Activated naive CD8-positive, alpha-beta T cell treated with anti-CD3 and anti-CD28 coated beads, Interleukin-2, amount 50 U/mL, for 24 hours (primary cell): Measurements from ENCODE around the gene HAND2.

Experiments used
- ATAC-seq: fragments of 150-1000 bp; cut with Tn5 transposase; one replicate; pipeline ENCODE4 v1.10.0; 2021
- DNase-seq: peaks from one replicate; pipeline ENCODE4 v3.0.0; 2021
- H3K27ac Mint-ChIP-seq: one replicate; pipeline ENCODE4 v1.8.0; 2021; ENCODE audit warnings: mild to moderate bottlenecking, mixed read lengths
- H3K27me3 Mint-ChIP-seq: one replicate; pipeline ENCODE4 v1.8.0; 2021; ENCODE audit warnings: mixed read lengths
- H3K36me3 Mint-ChIP-seq: one replicate; pipeline ENCODE4 v1.8.0; 2021; ENCODE audit warnings: low read depth, mixed read lengths
- H3K4me1 Mint-ChIP-seq: one replicate; pipeline ENCODE4 v1.8.0; 2021; ENCODE audit warnings: mixed read lengths
- H3K4me3 Mint-ChIP-seq: one replicate; pipeline ENCODE4 v1.8.0; 2021; ENCODE audit warnings: mild to moderate bottlenecking, moderate library complexity, mixed read lengths
- H3K9me3 Mint-ChIP-seq: one replicate; pipeline ENCODE4 v1.8.0; 2021; ENCODE audit warnings: mixed read lengths

HAND2 gene

GRCh38 chr4:173529477-173530325, at the start of gene HAND2:
TSS of gene HAND2 (minus strand) at chr4:173530229. CDS start at chr4:173529289, 940 bp downstream.
- H3K9me3 Mint-ChIP-seq = peaks cover 5% of the 10 kb centered on the region
- peaks cover 13% of the 10 kb centered on the region for H3K36me3 Mint-ChIP-seq
- ATAC-seq (no peak), DNase-seq (no peak)
- no peak within 1 kb of the TSS for H3K27ac Mint-ChIP-seq
- peaks cover 87% of the 10 kb centered on the region for H3K27me3 Mint-ChIP-seq
- peaks cover 22% of the 10 kb centered on the region for H3K4me1 Mint-ChIP-seq
- H3K4me3 Mint-ChIP-seq = peak within 1 kb of the TSS; percentile 65

- Mint-ChIP-seq H3K27ac (no peak overlapping the region), H3K36me3 (no peaks in the 10 kb centered on the region), H3K4me3 (no peak overlapping the region), H3K4me1 (no peaks in the 10 kb centered on the region), H3K27me3 (peaks cover 12% of the 10 kb centered on the region), H3K9me3 (no peaks in the 10 kb centered on the region)
- DNase-seq = no peak
- no peak for ATAC-seq
These were observed 48.9 kb upstream of the HAND2 start for GRCh38 chr4:173578956-173579355.

GRCh38 chr4:173577963-173578362, 47.9 kb upstream of the HAND2 start:
- Mint-ChIP-seq H3K4me3 (no peak overlapping the region), H3K9me3 (no peaks in the 10 kb centered on the region), H3K27me3 (peaks cover 15% of the 10 kb centered on the region), H3K27ac (no peak overlapping the region), H3K36me3 (no peaks in the 10 kb centered on the region), H3K4me1 (no peaks in the 10 kb centered on the region)
- DNase-seq (no peak), ATAC-seq (no peak)

GRCh38 chr4:173575482-173576152, 45.6 kb upstream of the HAND2 start:
- Mint-ChIP-seq H3K27ac (no peak overlapping the region), H3K36me3 (no peaks in the 10 kb centered on the region), H3K27me3 (peaks cover 12% of the 10 kb centered on the region), H3K4me3 (no peak overlapping the region), H3K4me1 (no peaks in the 10 kb centered on the region), H3K9me3 (no peaks in the 10 kb centered on the region)
- no peak for ATAC-seq
- DNase-seq = no peak

GRCh38 chr4:173573725-173574124, 43.7 kb upstream of the HAND2 start:
- peaks cover 12% of the 10 kb centered on the region for H3K27me3 Mint-ChIP-seq
- H3K36me3 Mint-ChIP-seq = no peaks in the 10 kb centered on the region
- no peak for ATAC-seq
- H3K9me3 Mint-ChIP-seq = no peaks in the 10 kb centered on the region
- no peak overlapping the region for H3K4me3 Mint-ChIP-seq
- H3K27ac Mint-ChIP-seq = no peak overlapping the region
- H3K4me1 Mint-ChIP-seq = no peaks in the 10 kb centered on the region
- no peak for DNase-seq

GRCh38 chr4:173573286-173573685, 43.3 kb upstream of the HAND2 start:
- H3K4me3 Mint-ChIP-seq = no peak overlapping the region
- no peaks in the 10 kb centered on the region for H3K9me3 Mint-ChIP-seq
- H3K27me3 Mint-ChIP-seq = peaks cover 9% of the 10 kb centered on the region
- ATAC-seq (no peak), DNase-seq (no peak)
- H3K36me3 Mint-ChIP-seq = no peaks in the 10 kb centered on the region
- no peaks in the 10 kb centered on the region for H3K4me1 Mint-ChIP-seq
- no peak overlapping the region for H3K27ac Mint-ChIP-seq

GRCh38 chr4:173572493-173573129, 42.6 kb upstream of the HAND2 start:
- DNase-seq (no peak), ATAC-seq (no peak)
- Mint-ChIP-seq H3K27ac (no peak overlapping the region), H3K27me3 (peaks cover 7% of the 10 kb centered on the region), H3K9me3 (no peaks in the 10 kb centered on the region), H3K4me1 (no peaks in the 10 kb centered on the region), H3K4me3 (no peak overlapping the region), H3K36me3 (no peaks in the 10 kb centered on the region)

- no peak overlapping the region for H3K27ac Mint-ChIP-seq
- ATAC-seq = no peak
- DNase-seq = no peak
- peaks cover 7% of the 10 kb centered on the region for H3K27me3 Mint-ChIP-seq
- H3K4me3 Mint-ChIP-seq = no peak overlapping the region
- H3K4me1 Mint-ChIP-seq = no peaks in the 10 kb centered on the region
- H3K36me3 Mint-ChIP-seq = no peaks in the 10 kb centered on the region
- no peaks in the 10 kb centered on the region for H3K9me3 Mint-ChIP-seq
These were observed 41.6 kb upstream of the HAND2 start for GRCh38 chr4:173571620-173572019.

GRCh38 chr4:173565281-173565680, 35.3 kb upstream of the HAND2 start:
- DNase-seq = no peak
- H3K9me3 Mint-ChIP-seq = no peaks in the 10 kb centered on the region
- H3K4me1 Mint-ChIP-seq = no peaks in the 10 kb centered on the region
- no peaks in the 10 kb centered on the region for H3K36me3 Mint-ChIP-seq
- ATAC-seq = no peak
- H3K27me3 Mint-ChIP-seq = peaks cover 8% of the 10 kb centered on the region
- no peak overlapping the region for H3K27ac Mint-ChIP-seq
- no peak overlapping the region for H3K4me3 Mint-ChIP-seq

GRCh38 chr4:173564461-173564860, 34.4 kb upstream of the HAND2 start:
- no peaks in the 10 kb centered on the region for H3K9me3 Mint-ChIP-seq
- no peak for ATAC-seq
- H3K4me1 Mint-ChIP-seq = no peaks in the 10 kb centered on the region
- no peak overlapping the region for H3K27ac Mint-ChIP-seq
- H3K4me3 Mint-ChIP-seq = no peak overlapping the region
- no peak for DNase-seq
- peaks cover 12% of the 10 kb centered on the region for H3K27me3 Mint-ChIP-seq
- no peaks in the 10 kb centered on the region for H3K36me3 Mint-ChIP-seq

- DNase-seq = no peak
- Mint-ChIP-seq H3K4me3 (no peak overlapping the region), H3K27me3 (peaks cover 18% of the 10 kb centered on the region), H3K27ac (no peak overlapping the region), H3K9me3 (no peaks in the 10 kb centered on the region), H3K4me1 (no peaks in the 10 kb centered on the region), H3K36me3 (no peaks in the 10 kb centered on the region)
- no peak for ATAC-seq
These were observed 30.9 kb upstream of the HAND2 start for GRCh38 chr4:173560896-173561295.

- ATAC-seq (no peak), DNase-seq (no peak)
- H3K4me3 Mint-ChIP-seq = no peak overlapping the region
- H3K4me1 Mint-ChIP-seq = no peaks in the 10 kb centered on the region
- no peak overlapping the region for H3K27ac Mint-ChIP-seq
- no peaks in the 10 kb centered on the region for H3K36me3 Mint-ChIP-seq
- H3K27me3 Mint-ChIP-seq = peaks cover 24% of the 10 kb centered on the region
- no peaks in the 10 kb centered on the region for H3K9me3 Mint-ChIP-seq
These were observed 26.5 kb upstream of the HAND2 start for GRCh38 chr4:173556398-173557131.

GRCh38 chr4:173547889-173548288, 17.9 kb upstream of the HAND2 start:
- H3K9me3 Mint-ChIP-seq = no peaks in the 10 kb centered on the region
- H3K27me3 Mint-ChIP-seq = peaks cover 52% of the 10 kb centered on the region
- no peak for DNase-seq
- H3K4me3 Mint-ChIP-seq = no peak overlapping the region
- no peaks in the 10 kb centered on the region for H3K4me1 Mint-ChIP-seq
- no peaks in the 10 kb centered on the region for H3K36me3 Mint-ChIP-seq
- H3K27ac Mint-ChIP-seq = no peak overlapping the region
- ATAC-seq = no peak

- Mint-ChIP-seq H3K36me3 (no peaks in the 10 kb centered on the region), H3K4me1 (no peaks in the 10 kb centered on the region), H3K4me3 (no peak overlapping the region), H3K9me3 (no peaks in the 10 kb centered on the region), H3K27ac (no peak overlapping the region), H3K27me3 (peaks cover 49% of the 10 kb centered on the region)
- no peak for ATAC-seq
- no peak for DNase-seq
These were observed 16.7 kb upstream of the HAND2 start for GRCh38 chr4:173546776-173547175.
